GM18499 (cell line): Measurements from ENCODE around the gene CSNK1G3.
"Not testable (repeated sequence)": the region's sequence is repeated elsewhere in the genome, so short reads cannot be mapped to it uniquely, and the experiment has no call there.

Experiments used
- ATAC-seq: cut with Tn5 transposase; IDR thresholded peaks from one replicate; pipeline ENCODE4 v1.9.1; 2021; ENCODE audit warnings: moderate number of reproducible peaks; ENCODE audit not compliant: insufficient read depth, unreplicated experiment

The CSNK1G3 gene

DNA sequence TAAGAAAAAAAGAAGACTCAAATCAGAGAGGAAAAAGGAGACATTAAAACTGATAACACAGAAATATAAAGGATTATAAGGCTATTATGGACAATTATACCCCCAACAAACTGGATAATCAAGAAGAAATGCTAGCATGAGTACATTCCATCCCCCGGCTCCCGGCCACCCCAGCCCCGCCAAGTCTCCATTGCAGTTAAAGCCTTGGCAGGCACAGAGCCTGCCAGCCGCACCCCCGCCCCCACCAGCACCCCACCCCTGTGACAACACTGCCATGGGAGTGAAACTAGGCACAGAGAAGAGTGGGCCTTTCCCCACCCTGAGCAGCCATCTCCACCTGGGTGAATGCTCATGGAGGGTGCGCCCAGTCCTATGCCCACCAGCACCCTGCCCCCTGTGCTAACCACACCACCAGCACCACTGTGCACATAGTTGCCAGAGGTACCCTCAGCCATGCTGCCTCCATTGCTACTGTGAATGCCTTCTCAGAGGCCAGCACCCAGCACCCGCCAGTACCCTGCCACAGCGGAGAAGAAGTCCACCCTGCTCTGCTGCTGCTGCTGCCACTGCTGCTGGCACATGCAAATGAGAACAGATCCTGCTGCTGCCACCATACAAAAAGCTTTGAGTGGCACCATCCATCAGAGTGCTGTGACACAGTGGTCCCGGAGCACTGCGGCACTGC is 117.0 kb downstream of the CSNK1G3 start:
- no peak for ATAC-seq

GRCh38 chr5:123636006-123636405 is 124.0 kb downstream of the CSNK1G3 start:
- ATAC-seq: no peak

DNA sequence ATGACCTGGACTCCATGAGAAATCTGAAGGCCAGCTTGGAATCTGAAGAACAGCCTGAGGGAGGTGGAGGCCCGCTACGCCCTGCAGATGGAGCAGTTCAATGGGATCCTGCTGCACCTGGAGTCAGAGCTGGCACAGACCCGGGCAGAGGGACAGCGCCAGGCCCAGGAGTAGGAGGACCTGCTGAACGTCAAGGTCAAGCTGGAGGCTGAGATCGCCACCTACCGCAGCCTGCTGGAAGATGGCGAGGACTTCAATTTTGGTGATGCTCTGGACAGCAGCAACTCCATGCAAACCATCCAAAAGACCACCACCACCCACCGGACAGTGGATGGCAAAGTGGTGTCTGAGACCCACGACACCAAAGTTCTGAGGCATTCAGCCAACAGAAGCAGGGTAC is 125.1 kb downstream of the CSNK1G3 start:
- not testable (repeated sequence) for ATAC-seq

DNA sequence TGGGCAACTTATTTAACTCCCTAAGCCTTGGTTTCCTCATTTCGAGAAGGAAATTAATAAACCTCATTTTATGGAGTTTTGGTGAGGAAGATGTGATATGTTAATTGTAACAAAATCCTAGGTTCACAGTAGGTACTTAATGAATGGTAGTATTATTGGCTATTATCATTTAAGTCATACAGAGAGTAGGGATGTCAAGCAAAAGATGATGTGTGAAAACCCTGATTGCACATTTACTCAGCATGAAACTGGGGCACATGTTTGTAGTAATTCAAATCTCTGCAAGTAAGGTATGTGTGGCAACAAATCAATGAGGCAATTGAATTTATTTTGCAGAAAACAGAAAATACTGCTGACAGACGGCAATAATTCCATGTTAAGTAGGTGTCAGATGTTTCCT is 127.3 kb downstream of the CSNK1G3 start:
- ATAC-seq: no peak

- ATAC-seq: no peak
Observed at GRCh38 chr5:123645024-123645603, 133.1 kb downstream of the CSNK1G3 start.

- no peak for ATAC-seq
Observed at GRCh38 chr5:123647066-123647465, 135.1 kb downstream of the CSNK1G3 start.

GRCh38 chr5:123651234-123651633 is 139.3 kb downstream of the CSNK1G3 start:
- ATAC-seq: no peak

- no peak for ATAC-seq
Observed at GRCh38 chr5:123659011-123659410, 147.0 kb downstream of the CSNK1G3 start.

GRCh38 chr5:123659495-123659894 is 147.5 kb downstream of the CSNK1G3 start:
- no peak for ATAC-seq

GRCh38 chr5:123664961-123665360 is 153.0 kb downstream of the CSNK1G3 start:
- no peak for ATAC-seq

DNA sequence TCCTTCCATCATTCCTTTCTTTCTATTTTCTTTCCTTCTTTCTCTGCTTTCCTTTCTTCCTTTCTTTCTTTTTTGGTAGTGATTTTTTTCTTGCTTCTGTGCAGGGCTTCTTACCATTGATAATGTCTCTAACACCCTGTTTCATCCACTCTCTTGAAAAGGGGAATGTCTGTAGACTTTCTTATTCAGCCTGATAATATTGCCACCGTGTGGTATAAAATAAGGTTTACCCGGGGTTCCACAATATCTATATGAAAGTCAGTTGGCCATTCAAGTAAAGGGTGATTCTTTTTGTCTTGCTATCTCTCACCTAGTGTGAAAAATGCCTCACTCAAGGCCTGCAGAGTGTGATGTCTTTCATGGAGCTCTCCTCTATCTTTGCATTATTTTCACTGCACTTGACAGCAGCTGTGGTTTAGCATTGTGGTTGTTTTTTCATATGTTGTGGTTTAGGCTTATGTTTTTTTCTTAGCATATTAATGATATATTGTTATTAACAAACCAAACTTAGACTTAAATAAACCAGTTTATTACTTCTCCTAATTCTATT is 153.9 kb downstream of the CSNK1G3 start:
- ATAC-seq: no peak
